Measurements from ENCODE around the gene SS18L1.

The SS18L1 gene

DNA sequence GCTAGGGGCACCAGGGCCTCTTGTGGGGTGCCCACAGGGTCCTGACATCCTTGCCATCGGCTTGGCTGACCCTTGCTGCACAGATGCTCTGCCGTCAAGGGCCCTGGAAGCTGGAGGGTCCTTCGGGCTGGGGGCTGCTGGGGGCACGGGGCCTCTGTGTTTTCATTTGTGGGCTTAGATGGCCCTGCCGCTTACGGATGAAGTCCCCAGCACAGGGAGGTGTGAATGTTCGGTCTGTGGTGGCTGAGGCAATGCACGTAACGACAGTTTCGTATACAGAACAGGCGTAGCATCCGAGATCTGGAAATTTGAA lies 14.5 kb downstream of the SS18L1 start:
- no peak for DNase-seq

DNA sequence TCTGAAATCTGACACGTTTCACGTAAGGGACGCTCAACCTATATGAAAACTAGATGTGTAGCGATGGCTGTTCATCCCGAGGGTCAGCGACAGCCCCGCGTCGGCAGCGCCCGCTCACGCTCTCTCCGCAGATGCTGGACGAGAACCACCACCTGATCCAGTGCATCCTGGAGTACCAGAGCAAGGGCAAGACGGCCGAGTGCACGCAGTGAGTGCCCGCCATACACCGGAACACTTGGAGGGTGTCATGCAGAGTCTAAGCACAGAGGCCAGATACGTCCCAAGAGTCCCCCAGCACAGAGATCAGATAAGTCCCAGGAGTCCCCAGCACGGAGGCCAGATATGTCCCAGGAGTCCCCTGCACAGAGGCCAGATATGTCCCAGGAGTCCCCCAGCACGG lies 15.0 kb downstream of the SS18L1 start:
- no peak for DNase-seq

DNA sequence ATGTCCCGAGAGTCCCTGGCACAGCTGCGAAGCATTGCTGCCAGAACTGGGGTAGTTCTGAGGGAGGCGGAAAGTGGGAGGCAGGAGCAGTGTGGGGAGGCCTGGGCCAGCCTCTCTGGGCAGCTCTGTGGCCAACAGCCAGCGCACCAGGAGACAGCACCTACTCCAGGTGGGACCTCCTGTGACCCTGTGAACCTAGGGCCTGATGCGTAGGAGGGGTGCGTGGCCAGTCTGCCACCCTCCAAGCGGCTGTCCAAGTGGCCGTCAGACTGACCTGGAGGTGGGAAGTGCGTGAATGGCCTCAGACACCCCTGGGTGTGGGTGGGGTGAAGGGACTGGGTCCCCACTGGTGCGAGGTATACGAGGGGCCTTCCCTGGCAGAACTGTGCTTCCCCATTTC lies 15.5 kb downstream of the SS18L1 start:
- DNase-seq: no peak

DNA sequence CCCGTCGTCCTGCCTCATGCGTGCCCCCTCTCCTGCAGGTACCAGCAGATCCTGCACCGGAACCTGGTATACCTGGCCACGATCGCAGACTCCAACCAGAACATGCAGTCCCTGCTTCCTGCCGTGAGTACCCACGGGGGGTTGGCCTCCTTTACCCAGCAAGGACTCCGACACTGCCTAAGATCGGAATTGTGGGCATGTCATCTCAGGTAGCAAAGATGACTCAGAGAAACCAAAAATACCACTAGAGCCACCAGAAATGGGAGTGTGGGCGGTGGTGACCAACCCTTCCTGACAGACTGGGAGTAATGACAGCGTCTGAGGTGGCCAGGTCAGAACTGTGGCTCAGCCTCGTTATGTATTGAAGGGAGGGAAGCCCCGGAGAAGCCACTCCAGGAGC lies 16.3 kb downstream of the SS18L1 start:
- DNase-seq: no peak

DNA sequence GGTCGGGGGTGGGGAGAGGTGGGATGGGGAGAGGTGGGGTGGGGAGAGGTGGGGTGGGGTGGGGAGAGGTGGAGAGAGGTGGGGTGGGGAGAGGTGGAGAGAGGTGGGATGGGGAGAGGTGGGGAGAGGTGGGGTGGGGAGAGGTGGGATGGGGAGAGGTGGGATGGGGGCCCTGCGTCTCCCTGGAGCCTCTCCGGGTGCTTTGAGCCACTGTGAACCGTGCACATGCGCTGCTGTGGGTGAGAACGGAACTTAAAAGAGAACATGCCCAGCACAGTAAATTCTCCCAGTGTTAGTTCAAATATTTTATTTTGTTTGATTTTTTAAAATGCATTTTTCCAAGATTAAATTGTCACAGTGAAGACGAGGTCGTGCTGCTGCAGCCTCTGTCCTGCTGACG lies 16.7 kb downstream of the SS18L1 start:
- DNase-seq: no peak

DNA sequence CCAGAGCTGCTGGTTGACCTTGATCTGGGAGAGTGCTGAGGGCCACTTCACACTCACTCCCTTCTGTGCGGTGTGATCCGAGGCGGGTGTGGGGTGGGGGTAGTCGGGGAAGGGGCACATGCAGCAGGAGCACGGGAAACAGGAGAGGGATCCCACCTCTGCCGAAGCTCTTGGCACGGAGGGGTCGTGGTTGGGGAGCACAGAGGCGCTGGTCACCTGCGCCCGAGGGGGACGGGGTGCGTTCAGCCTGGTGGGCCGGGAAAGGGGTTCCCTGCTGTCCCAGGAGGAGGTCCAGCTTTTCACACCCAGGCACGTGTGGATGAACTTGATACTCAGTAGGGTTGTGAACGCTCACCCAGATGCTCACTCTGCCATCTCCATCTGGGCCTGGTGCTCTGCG lies 17.3 kb downstream of the SS18L1 start:
- DNase-seq: no peak

DNA sequence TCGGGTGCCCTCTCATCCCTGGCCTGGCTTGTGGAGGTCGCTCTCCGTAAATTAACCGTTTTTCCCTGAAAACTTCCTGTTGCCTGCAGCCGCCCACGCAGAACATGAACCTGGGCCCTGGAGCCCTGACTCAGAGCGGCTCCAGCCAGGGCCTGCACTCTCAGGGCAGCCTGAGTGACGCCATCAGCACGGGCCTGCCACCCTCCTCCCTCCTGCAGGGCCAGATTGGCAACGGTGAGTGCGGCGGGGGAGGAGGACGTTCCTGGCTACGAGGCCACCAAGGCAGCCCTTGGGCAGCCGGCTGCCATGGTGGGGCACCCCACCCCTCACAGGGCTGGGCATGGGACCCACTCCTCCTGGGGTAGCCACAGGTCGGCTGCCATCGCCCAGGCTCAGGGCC lies 17.8 kb downstream of the SS18L1 start:
- no peak for DNase-seq

DNA sequence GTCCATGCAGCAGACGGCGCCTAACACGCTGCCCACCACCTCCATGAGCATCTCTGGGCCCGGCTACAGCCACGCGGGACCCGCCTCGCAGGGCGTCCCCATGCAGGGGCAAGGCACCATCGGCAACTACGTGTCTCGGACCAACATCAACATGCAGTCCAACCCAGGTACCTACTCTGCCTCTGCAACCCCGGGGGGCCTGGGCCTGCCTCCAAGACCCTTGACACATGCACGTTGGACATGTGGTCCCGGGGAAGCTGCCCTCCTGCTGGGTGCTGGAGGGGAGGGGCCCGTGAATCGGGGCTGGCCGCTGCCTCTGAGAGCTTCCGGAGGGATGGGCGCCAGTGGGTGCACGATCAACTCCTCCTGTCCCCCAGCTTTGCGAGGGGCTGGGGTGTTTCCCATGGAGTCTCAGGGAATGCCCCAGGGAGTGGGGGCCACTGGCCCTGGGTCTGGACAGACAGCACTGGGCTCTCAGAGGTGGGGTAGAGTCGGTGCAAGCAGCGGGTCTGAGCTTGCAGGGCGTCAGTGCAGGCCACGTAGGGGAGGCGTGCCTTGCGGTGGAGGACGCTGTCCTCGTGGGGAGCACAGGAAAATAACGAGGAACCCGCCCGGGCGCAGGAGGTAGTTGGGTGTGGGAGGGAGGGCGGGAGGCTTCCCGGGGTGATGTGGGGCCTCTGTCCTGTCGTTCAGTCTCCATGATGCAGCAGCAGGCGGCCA lies 19.4 kb downstream of the SS18L1 start:
- DNase-seq: no peak

DNA sequence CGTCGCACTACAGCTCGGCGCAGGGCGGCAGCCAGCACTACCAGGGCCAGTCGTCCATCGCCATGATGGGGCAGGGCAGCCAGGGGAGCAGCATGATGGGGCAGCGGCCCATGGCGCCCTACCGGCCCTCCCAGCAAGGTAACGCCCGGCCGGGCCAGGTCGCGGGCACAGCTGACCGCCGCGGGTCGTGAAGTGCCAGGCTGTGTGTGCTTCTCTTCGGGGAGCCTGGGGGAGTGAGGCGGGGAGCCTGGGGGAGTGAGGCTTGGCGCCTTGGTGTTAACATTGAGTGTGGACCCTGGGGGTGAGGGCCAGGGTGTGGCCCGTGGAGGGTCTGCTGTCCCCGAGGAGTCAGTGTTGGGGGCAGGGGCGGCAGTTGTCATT lies 19.9 kb downstream of the SS18L1 start:
- no peak for DNase-seq

DNA sequence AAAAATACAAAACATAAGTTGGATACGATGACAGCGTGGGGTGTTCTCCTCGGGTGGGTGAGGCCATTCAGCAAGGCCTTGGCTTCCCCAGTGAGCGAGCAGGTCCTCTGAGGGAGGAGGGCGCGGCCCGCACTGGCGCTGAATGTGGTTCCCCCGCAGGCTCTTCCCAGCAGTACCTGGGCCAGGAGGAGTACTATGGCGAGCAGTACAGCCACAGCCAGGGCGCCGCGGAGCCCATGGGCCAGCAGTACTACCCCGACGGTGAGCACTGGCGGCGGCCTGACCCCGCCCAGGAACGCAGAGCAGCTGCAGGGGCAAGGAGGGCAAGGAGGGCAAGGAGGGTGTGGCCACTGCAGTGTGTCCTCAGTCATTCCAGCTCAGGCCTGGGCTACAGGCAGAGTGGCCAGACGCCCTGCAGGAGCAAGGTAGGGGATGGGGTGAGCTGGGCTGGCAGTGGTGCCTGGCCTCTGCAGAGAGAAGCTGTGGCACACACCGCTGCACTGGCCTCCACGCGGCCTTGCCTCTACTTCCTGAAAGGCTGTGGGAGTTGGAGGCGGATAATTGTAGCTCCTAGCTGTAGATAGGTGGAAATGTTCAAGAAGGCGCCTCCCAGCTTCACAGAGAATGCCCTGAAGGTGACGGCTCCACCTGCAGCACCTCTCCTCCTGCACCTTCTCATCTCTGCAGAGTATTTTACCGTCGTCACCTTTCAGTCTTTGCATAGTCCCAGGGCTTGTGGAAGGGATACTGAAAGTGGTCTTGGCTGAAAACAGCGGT lies 20.6 kb downstream of the SS18L1 start:
- DNase-seq: no peak

DNA sequence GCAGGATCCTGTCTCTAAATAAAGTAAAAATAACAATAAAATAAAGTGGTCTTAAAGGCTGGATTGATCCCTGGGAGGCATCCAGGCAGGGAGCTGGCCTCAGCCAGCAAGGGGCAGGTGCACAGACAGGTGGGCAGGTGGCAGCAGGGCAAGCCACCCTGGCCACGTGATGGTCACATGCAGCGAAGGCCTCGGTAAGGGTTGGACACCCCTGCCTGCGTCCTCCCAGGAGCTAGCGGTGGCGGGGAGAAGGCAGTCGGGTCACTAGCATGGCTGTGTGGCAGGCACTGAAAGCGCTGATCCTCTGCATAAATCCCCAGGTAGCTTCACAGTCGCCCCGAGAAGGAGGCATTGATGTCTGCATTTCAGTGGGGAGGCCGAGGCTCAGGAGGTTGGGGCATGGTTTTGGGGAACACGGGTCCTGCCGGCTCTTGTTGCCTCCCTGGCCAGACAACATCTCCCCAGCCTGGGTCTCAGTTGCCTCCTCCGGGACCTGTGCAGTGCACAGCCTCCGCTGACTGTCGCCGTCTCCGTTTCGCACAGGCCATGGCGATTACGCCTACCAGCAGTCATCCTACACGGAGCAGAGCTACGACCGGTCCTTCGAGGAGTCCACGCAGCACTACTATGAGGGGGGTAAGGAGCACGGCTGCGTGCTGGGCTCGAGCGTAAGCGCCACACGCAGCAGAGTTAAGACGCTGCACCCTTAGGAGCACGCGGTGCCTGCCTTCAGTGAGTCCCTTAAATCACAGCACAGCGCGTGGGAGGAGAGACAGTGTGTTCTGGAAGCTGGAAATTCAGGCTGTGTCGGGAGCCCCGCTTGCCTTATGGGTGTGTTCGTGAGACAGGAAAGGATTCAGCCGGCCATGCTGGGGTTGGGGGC lies 21.6 kb downstream of the SS18L1 start:
- DNase-seq: no peak

DNA sequence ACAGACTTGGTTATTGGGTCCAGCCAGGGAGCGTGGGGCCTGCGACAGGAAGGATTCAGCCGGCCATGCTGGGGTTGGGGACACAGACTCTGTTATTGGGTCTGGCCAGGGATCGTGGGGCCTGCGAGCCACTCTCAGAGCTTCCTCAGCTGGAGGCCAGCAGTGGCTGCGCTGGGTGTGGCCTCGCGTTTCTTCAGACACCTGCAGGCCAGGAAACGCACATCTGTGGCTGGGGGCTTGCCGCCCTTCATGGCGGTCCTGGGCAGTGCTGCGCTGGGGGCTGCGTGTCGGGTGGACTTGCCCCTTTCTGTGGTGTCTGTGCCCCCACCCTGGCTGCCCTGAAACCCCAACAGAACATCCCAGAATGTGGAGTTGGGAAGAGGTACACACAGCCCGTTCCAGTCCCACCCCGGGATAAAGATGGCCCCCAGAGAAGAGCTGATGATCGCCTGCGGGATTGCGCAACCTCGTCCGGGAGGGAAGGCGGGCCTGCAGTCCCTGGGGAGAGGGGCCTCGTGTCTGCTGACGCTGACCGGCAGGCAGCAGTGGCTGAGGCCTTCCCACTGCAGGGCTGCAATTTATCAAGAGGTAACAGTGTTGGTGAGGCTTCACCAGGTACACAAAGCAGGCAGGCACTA lies 22.3 kb downstream of the SS18L1 start:
- DNase-seq: no peak

DNA sequence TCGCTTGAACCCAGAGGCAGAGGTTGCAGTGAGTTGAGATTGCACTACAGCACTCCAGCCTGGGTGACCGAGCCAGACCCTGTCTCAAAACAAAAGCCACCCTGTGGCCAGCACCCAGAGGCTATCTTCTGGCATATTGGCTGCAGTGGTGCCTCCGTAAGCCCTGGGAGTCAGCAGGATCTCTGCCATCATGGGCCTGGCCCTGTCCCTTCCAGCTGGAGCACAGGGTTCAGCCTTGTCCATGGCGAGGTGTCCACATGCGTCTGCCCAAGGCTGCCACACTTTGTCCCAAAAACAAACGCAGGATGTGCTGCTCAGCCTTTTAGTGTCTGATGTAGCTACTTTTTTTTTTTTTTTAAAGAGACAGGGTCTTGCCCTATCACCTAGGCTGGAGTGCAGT lies 23.9 kb downstream of the SS18L1 start:
- no peak for DNase-seq

DNA sequence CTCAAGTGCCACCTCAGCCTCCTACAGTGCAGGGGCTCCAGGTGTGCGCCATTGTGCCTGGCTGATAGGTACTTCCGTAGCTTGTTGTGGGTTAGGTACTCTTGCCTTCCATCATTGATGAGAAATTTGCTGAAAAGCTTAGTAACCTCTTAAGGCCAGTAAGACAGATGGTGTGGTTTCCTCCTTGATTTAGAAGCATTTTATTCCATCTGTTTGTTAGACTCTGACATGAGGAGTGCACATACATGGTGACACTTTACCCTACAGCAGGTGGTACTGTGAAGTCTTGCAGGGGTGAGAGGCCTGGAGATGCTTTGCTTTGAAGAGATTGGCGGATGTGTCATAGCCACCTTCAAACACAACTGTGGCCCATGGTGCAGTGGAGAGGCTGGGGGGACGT lies 24.5 kb downstream of the SS18L1 start:
- DNase-seq: peak; percentile 86

DNA sequence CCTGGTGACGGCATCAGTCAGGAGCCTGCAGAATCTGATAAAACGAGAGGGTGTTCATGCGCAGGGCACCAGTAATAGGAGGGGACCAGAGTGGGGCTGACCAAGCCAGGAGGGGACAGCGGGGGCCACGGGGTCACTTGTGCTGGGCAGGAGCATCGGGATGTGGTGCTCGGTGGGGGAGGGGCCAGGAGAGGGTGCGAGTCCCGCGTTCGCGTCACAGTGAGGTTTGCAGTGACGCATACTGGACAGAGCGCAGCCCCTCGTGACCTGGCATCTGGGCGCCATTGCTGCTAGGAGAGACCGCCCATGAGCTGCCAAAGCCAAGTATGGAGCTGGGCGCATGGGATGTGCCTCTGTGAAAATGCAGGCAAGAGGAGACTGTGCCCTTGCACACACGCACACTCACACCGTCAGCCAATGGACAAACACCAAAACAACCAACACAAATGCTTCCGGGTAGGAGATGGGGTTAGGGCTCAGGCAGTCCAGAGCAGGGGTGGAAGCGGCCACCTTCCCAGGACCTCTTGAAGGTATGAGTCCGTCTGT lies 25.4 kb downstream of the SS18L1 start:
- no peak for DNase-seq

DNA sequence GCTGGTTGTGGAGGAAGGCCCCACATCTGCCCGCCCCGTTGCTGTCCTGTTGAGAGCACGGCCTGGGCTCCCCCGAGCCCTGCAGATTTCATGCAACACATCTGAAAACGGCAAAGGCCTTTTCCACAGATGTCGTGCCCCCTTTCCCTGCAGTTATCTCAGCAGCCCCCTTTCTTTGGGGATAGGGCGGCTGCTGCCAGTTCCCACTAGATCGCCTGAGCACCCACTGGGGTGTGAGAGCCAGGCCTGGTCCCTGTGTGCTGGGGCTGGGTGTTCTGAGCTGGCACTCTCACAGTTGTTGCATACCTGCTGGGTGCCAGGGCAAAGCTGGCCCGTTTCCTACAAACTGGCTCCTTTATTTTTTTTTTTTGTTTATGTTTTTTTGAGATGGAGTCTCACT lies 27.0 kb downstream of the SS18L1 start:
- DNase-seq: no peak

DNA sequence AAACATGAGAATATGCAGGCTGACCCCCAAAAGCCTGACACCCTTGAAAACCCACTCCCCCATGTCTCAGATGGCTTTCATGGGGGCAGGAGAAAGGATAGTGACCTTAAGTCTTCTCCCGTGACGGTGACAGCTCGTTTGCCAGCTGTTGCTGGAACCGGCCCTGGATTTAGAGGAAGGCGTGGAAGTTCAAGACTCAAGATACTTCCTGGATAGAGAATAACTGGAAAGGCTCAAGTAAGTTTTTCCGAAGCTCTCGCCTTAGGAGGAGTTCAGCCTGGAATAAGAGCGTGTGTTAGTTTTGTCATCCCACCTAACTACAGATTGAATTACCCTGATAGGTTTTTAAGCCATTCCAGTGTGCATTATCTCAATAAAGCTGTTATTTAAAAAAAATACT lies 27.7 kb downstream of the SS18L1 start:
- DNase-seq: no peak

DNA sequence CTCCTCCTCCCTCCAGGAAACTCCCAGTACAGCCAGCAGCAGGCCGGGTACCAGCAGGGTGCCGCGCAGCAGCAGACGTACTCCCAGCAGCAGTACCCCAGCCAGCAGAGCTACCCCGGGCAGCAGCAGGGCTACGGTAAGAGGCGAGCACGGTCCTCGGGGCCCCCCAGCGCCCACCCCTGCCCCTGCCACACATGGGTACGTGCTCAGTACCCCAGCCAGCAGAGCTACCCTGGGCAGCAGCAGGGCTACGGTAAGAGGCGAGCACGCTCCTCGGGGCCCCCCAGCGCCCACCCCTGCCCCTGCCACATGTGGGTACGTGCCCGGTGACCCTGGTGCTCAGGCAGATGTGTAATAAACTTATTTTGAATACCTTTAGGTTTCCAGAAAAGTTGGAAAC lies 29.1 kb downstream of the SS18L1 start:
- no peak for DNase-seq

DNA sequence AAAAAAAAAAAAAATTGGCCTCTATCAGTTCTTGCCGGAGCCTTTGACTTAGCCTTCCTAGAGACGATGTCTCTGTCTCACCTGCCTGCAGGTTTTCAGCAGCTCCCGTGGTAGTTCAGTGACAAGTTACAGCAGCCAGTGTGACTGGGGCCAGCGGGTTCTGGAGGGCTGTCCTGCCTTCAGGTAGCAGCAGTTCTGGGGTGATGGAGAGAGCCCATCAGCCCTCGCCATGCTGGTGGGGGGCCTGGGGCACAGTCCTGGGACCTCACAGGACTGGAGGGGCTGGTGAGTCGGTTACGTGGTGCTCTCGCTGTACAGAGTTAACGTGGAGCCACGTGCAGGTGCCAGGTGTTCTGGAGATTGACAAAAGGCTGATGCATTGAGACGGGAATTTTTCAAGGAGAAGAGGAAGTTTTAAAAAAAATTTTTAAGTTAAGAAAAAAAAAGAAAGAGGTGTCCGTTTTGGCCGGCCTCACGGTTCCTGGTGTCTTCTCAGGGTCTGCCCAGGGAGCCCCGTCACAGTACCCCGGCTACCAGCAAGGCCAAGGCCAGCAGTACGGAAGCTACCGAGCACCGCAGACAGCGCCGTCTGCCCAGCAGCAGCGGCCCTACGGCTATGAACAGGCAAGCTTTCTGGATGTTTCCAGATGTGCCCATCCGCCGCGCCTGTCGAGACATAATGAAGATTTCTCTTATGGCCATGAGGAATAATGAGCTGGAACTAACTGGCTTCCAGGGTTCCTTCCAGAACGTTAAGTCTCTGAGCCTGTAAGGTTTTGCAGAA lies 30.6 kb downstream of the SS18L1 start:
- no peak for DNase-seq

DNA sequence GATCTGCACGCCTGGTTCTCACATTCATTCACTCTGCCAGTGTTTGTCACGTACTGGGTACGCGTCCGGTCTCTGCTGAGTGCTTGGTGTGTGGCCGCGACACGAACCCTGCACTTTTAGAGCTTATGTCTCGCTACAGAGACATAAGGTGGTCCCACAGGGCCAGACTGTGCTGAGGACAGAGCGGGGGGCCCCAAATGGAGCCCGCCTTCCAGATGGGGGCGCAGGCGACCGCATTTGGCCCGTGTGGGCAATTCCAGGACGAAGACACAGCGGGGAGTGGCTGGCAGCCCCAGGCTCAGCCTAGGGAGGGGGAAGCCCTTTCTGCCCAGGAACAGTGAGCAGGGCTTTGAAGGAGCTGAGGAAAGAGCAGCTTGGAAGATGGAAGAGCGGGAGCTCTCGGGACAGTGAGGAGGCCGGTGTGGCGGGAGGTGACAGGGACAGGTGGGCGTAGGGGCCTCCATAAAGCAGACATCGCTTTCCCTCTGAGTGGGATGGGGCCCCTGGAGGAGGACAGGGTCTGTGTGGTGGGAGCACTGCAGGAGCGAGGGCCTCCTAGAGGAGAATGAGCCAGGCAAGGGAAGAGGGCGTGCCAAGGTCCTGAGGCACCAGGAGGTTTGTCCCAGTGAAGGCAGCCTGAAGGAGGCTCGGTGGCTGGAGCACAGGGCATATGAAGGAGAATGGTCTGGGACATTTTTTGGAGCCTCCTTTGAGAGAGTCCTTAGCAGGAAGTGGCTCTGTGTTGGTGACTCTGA lies 31.5 kb downstream of the SS18L1 start:
- no peak for DNase-seq

DNA sequence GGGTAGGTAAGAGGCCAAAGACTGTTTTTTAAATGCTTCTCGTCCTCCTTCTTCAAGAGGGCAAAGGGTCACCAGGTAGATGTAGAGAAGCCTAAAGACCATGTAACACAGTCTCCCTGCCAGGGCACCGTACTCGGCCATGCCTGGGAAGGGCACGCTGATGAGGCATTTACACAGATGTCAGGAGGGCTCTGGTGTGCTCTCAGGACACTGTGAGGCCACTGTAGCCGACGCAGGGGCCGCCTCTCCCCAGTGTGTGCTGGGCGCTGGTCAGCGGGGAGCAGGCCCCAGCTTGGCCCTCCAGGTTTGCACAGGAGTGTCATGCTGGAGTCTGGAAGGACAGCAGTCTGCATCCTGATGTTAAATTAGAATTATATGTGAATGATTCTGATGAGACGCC lies 32.1 kb downstream of the SS18L1 start:
- no peak for DNase-seq

DNA sequence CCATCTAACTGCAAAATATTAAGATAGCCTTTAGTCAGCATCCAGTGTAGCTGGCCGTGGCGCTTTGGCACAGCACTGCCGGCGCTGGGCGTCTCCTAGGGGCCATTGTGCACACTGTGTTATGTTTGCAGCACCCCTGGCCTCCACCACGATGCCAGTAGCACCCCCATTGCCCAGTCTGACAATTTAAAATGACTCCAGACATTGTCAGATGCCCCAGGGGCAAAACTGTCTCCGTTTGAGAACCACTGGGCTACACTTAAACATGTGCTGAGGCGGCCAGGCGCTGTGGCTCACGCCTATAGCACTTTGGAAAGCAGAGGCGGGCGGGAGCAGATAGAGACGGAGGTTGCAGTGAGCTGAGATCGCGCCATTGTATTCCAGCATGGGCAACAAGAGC lies 33.3 kb downstream of the SS18L1 start:
- DNase-seq: no peak
